Mesenchymal stem cell (in vitro differentiated cells and primary cell): ENCODE results near the gene ZNF268.

Experiments
- DNase-seq: peaks from one replicate; pipeline ENCODE4 v3.0.0-alpha.2; 2013
- H2AFZ ChIP-seq: one replicate; pipeline ENCODE4 v1.6.1; 2013; ENCODE audit warnings: low read depth, mild to moderate bottlenecking, control low read depth, inconsistent platforms, low read length, moderate library complexity
- H2AK5ac ChIP-seq: 2 replicates; pipeline ENCODE4 v1.6.1; 2013; ENCODE audit warnings: low read length, moderate library complexity, mild to moderate bottlenecking, inconsistent platforms; ENCODE audit not compliant: severe bottlenecking
- H2BK120ac ChIP-seq: one replicate; pipeline ENCODE4 v1.6.1; 2013; ENCODE audit warnings: low read depth, mild to moderate bottlenecking, inconsistent platforms, low read length, moderate library complexity
- H2BK12ac ChIP-seq, 2 experiments: one replicate each; pipeline ENCODE4 v1.6.1; 2013; ENCODE audit warnings: inconsistent platforms in 2 of 2, low read length in 2 of 2, mild to moderate bottlenecking in 2 of 2, moderate library complexity in 2 of 2, control low read depth in 1 of 2
- H2BK15ac ChIP-seq: one replicate; pipeline ENCODE4 v1.6.1; 2013; ENCODE audit warnings: mild to moderate bottlenecking, low read depth, inconsistent platforms; ENCODE audit not compliant: poor library complexity, severe bottlenecking
- H2BK5ac ChIP-seq: 2 replicates; pipeline ENCODE4 v1.6.1; 2013; ENCODE audit warnings: low read depth, mild to moderate bottlenecking, low read length, control low read depth, inconsistent platforms; ENCODE audit not compliant: poor library complexity, severe bottlenecking
- H3K14ac ChIP-seq, 2 experiments: one replicate each; pipeline ENCODE4 v1.6.1; 2013; ENCODE audit warnings: inconsistent platforms in 2 of 2, low read length in 2 of 2, control low read depth in 1 of 2, mild to moderate bottlenecking in 1 of 2, moderate library complexity in 1 of 2
- H3K18ac ChIP-seq, 2 experiments: one replicate each; pipeline ENCODE4 v1.6.1; 2013; ENCODE audit warnings: inconsistent platforms in 2 of 2, low read length in 2 of 2, control low read depth in 1 of 2, low read depth in 1 of 2, mild to moderate bottlenecking in 1 of 2
- H3K23ac ChIP-seq, 2 experiments: one replicate each; pipeline ENCODE4 v1.6.1; 2013; ENCODE audit warnings: inconsistent platforms in 2 of 2, low read length in 2 of 2, mild to moderate bottlenecking in 2 of 2, moderate library complexity in 2 of 2, control low read depth in 1 of 2
- H3K27ac ChIP-seq: 2 replicates; pipeline ENCODE4 v1.5.1; 2013; ENCODE audit warnings: mild to moderate bottlenecking, moderate library complexity, low read length, control low read depth, inconsistent platforms; ENCODE audit not compliant: poor library complexity, severe bottlenecking
- H3K27me3 ChIP-seq, 2 experiments: 2 replicates each; pipeline versions ENCODE4 v1.6.1 to v1.7.0; 2013; ENCODE audit warnings: low read length in 2 of 2, mild to moderate bottlenecking in 2 of 2, moderate library complexity in 2 of 2, control low read depth in 1 of 2, inconsistent platforms in 1 of 2; ENCODE audit not compliant: control insufficient read depth in 1 of 2, insufficient read depth in 1 of 2
- H3K36me3 ChIP-seq, 2 experiments: 2 replicates each; pipeline versions ENCODE4 v1.6.1 to v1.7.0; 2013; ENCODE audit warnings: low read length in 2 of 2, control low read depth in 1 of 2, inconsistent platforms in 1 of 2, low read depth in 1 of 2, mild to moderate bottlenecking in 1 of 2; ENCODE audit not compliant: insufficient read depth in 2 of 2, control insufficient read depth in 1 of 2
- H3K4ac ChIP-seq, 2 experiments: one replicate each; pipeline ENCODE4 v1.6.1; 2013; ENCODE audit warnings: inconsistent platforms in 2 of 2, low read length in 2 of 2, mild to moderate bottlenecking in 2 of 2, moderate library complexity in 2 of 2, control low read depth in 1 of 2, low read depth in 1 of 2
- H3K4me1 ChIP-seq: 2 replicates; pipeline ENCODE4 v1.6.1; 2013; ENCODE audit warnings: low read depth, low read length, control low read depth; ENCODE audit not compliant: control insufficient read depth, insufficient read depth
- H3K4me2 ChIP-seq: 2 replicates; pipeline ENCODE4 v1.6.1; 2013; ENCODE audit warnings: low read length, mild to moderate bottlenecking, inconsistent platforms; ENCODE audit not compliant: poor library complexity, severe bottlenecking
- H3K4me3 ChIP-seq, 2 experiments: 2 replicates each; pipeline versions ENCODE4 v1.5.1 to v1.7.0; 2013; ENCODE audit warnings: low read length in 2 of 2, mild to moderate bottlenecking in 2 of 2, control low read depth in 1 of 2, low read depth in 1 of 2; ENCODE audit not compliant: insufficient read depth in 1 of 2
- H3K79me1 ChIP-seq: replicated peaks from 2 replicates; pipeline ENCODE4 v1.6.1; 2013; ENCODE audit warnings: mild to moderate bottlenecking, control low read depth, low read length, inconsistent platforms; ENCODE audit not compliant: poor library complexity, severe bottlenecking
- H3K9ac ChIP-seq: 2 replicates; pipeline ENCODE4 v1.7.0; 2013; ENCODE audit warnings: mild to moderate bottlenecking, low read length, moderate library complexity
- H3K9me3 ChIP-seq: 2 replicates; pipeline ENCODE4 v1.7.0; 2013; ENCODE audit warnings: mild to moderate bottlenecking, low read length; ENCODE audit not compliant: control insufficient read depth
- H4K8ac ChIP-seq: one replicate; pipeline ENCODE4 v1.6.1; 2013; ENCODE audit warnings: inconsistent platforms, mild to moderate bottlenecking, low read length, moderate library complexity
- H4K91ac ChIP-seq: one replicate; pipeline ENCODE4 v1.6.1; 2013; ENCODE audit warnings: mild to moderate bottlenecking, low read length, inconsistent platforms
- WGBS: methylation state at CpG from one replicate; pipeline ENCODE4 v1.1.7; 2013; ENCODE audit warnings: mixed read lengths; 5-methylcytosine and 5-hydroxymethylcytosine counted together

Gene ZNF268

GRCh38 chr12:133203344-133204263, 22.3 kb downstream of the ZNF268 start:
- no peak for DNase-seq
- Histone ChIP-seq H2BK15ac (no peak overlapping the region), H2BK12ac (no peak overlapping the region), H3K27me3 (no peaks in the 10 kb centered on the region), H3K4me1 (no peaks in the 10 kb centered on the region), H3K36me3 (peaks cover 3 to 51% of the 10 kb centered on the region in 2 experiments), H3K9ac (no peak overlapping the region), H3K79me1 (no peaks in the 10 kb centered on the region), H3K18ac (no peak overlapping the region), H2BK120ac (no peak overlapping the region), H3K4me2 (no peak overlapping the region), H2BK5ac (no peak overlapping the region), H3K4ac (no peak overlapping the region), H2AFZ (no peak overlapping the region), H4K91ac (no peak overlapping the region), H4K8ac (no peak overlapping the region), H3K23ac (no peak overlapping the region), H3K27ac (no peak overlapping the region), H2AK5ac (no peak overlapping the region), H3K14ac (no peak overlapping the region), H3K9me3 (peaks cover 84% of the 10 kb centered on the region), H3K4me3 (peak overlapping the region in 1 of 2 experiments; percentile 71)
- 96% methylated on average over 4 of the region's 7 CpGs for WGBS

- no peak overlapping the region for H2BK5ac ChIP-seq
- no peak for DNase-seq
- peaks cover 89% of the 10 kb centered on the region for H3K9me3 ChIP-seq
- H4K91ac ChIP-seq, result no peak overlapping the region
- H3K23ac ChIP-seq, result no peak overlapping the region
- H3K4me3 ChIP-seq, result peak overlapping the region in 1 of 2 experiments; percentile 71
- no peak overlapping the region for H4K8ac ChIP-seq
- no peak overlapping the region for H2BK120ac ChIP-seq
- no peak overlapping the region for H2BK15ac ChIP-seq
- no CpG with 5 or more reads among the region's 1 CpG for WGBS
- H3K18ac ChIP-seq, result no peak overlapping the region
- H3K27ac ChIP-seq, result no peak overlapping the region
- H3K9ac ChIP-seq, result no peak overlapping the region
- H3K36me3 ChIP-seq, result peaks cover 3 to 51% of the 10 kb centered on the region in 2 experiments
- no peak overlapping the region for H2AK5ac ChIP-seq
- H3K27me3 ChIP-seq, result no peaks in the 10 kb centered on the region
- no peak overlapping the region for H2BK12ac ChIP-seq
- no peak overlapping the region for H3K4ac ChIP-seq
- no peaks in the 10 kb centered on the region for H3K79me1 ChIP-seq
- H3K4me1 ChIP-seq, result no peaks in the 10 kb centered on the region
- no peak overlapping the region for H3K4me2 ChIP-seq
- no peak overlapping the region for H2AFZ ChIP-seq
- H3K14ac ChIP-seq, result no peak overlapping the region
These were observed 22.9 kb downstream of the ZNF268 start for GRCh38 chr12:133204264-133204603.

DNA sequence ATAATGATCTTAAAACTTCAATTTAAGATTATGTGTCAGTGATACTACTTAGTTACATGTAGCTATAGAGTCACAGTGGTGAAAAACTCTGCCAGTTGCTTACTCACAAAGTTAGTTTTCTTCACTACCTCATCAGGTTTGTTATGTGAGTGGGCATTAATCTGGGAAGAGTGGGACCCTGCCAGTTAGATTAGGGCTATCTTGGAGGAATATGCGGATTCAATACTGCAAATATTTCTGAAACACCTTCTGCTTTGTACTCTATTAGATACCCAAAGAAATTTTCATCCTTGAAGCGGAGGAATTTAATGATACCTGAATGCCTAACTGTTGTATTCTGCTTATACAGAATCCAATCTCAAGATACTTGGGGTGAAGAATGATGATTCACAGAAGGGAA, 25.1 kb downstream of the ZNF268 start:
- WGBS, result no CpG with 5 or more reads among the region's 2 CpGs
- Histone ChIP-seq H3K4ac (no peak overlapping the region), H3K27me3 (no peaks in the 10 kb centered on the region), H2AFZ (no peak overlapping the region), H2BK120ac (no peak overlapping the region), H3K79me1 (no peaks in the 10 kb centered on the region), H3K9me3 (peaks cover 99% of the 10 kb centered on the region), H4K91ac (no peak overlapping the region), H3K4me3 (peak overlapping the region in 1 of 2 experiments; percentile 73), H2BK5ac (no peak overlapping the region), H2BK12ac (no peak overlapping the region), H3K4me2 (no peak overlapping the region), H3K14ac (no peak overlapping the region), H2AK5ac (no peak overlapping the region), H3K36me3 (peaks cover 3 to 40% of the 10 kb centered on the region in 2 experiments), H3K9ac (no peak overlapping the region), H3K27ac (no peak overlapping the region), H3K18ac (no peak overlapping the region), H3K4me1 (no peaks in the 10 kb centered on the region), H3K23ac (no peak overlapping the region), H2BK15ac (no peak overlapping the region), H4K8ac (no peak overlapping the region)
- no peak for DNase-seq

DNA sequence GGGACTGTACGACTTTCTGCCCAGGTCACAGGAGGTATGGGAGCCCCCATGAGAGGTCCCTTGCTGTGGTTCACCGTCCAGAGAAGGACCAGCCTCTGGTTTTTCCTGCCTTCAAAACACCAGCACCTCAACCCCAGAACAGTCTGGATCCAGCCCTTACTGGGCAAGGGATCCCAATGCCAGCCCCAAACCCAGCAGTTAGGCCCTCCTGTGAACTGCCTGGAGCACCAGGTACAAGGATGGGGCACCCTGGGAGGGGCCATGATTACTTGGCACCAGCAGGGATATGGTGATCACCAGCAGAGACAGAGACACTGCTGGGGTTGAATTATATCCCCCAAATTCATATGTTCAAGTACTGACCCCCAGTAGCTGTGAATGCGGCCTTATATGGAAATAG, 34.4 kb downstream of the ZNF268 start:
- no peak overlapping the region for H3K23ac ChIP-seq
- no peak overlapping the region for H4K8ac ChIP-seq
- no peak overlapping the region for H3K14ac ChIP-seq
- no peak overlapping the region for H2BK12ac ChIP-seq
- H3K4me2 ChIP-seq, result no peak overlapping the region
- no peak overlapping the region for H2AK5ac ChIP-seq
- H2BK120ac ChIP-seq, result no peak overlapping the region
- no peak overlapping the region for H3K27ac ChIP-seq
- 60% methylated on average over 3 of the region's 3 CpGs for WGBS
- H4K91ac ChIP-seq, result no peak overlapping the region
- no peaks in the 10 kb centered on the region for H3K79me1 ChIP-seq
- no peak overlapping the region for H2BK5ac ChIP-seq
- no peak overlapping the region for H3K18ac ChIP-seq
- H3K4me3 ChIP-seq, result no peak overlapping the region
- H3K27me3 ChIP-seq, result no peaks in the 10 kb centered on the region
- no peak overlapping the region for H2BK15ac ChIP-seq
- H3K4ac ChIP-seq, result no peak overlapping the region
- no peak overlapping the region for H2AFZ ChIP-seq
- H3K36me3 ChIP-seq, result no peaks in the 10 kb centered on the region
- no peak for DNase-seq
- H3K9me3 ChIP-seq, result peaks cover 92% of the 10 kb centered on the region
- H3K4me1 ChIP-seq, result no peaks in the 10 kb centered on the region
- no peak overlapping the region for H3K9ac ChIP-seq
